Liver (tissue), 9 donors: Measurements from ENCODE around the gene MRPL37. TPM values are rescaled to one million over a fixed set of nuclear protein-coding genes. Genes with fewer than 3 reads are reported as not detected.

Experiments
- DNase-seq: peaks from one replicate; pipeline ENCODE4 v3.0.0-alpha.2; 2017; ENCODE audit warnings: low spot score
- H3K27ac ChIP-seq, 2 donors: one replicate each; pipeline ENCODE4 v1.7.0; 2013; ENCODE audit warnings: inconsistent platforms in 2 of 2, low read length in 2 of 2, control low read depth in 1 of 2, low read depth in 1 of 2, mild to moderate bottlenecking in 1 of 2
- H3K27me3 ChIP-seq, 4 donors: one replicate each; pipeline versions ENCODE4 v1.6.1 to v1.7.0; 2013; ENCODE audit warnings: low read length in 3 of 4, inconsistent platforms in 1 of 4, mild to moderate bottlenecking in 1 of 4, moderate library complexity in 1 of 4; ENCODE audit not compliant: control insufficient read depth in 4 of 4, insufficient read depth in 4 of 4
- H3K36me3 ChIP-seq, 4 donors: one replicate each; pipeline versions ENCODE4 v1.6.1 to v1.7.0; 2013; ENCODE audit warnings: low read length in 3 of 4, mild to moderate bottlenecking in 3 of 4, low read depth in 1 of 4, moderate library complexity in 1 of 4; ENCODE audit not compliant: control insufficient read depth in 4 of 4, insufficient read depth in 3 of 4
- H3K4me1 ChIP-seq, 4 donors: one replicate each; pipeline versions ENCODE4 v1.6.1 to v1.7.0; 2013; ENCODE audit warnings: low read length in 3 of 4, mild to moderate bottlenecking in 3 of 4, moderate library complexity in 1 of 4; ENCODE audit not compliant: control insufficient read depth in 4 of 4, insufficient read depth in 4 of 4
- H3K4me3 ChIP-seq, 3 donors: one replicate each; pipeline versions ENCODE4 v1.6.1 to v1.7.0; 2013; ENCODE audit warnings: low read length in 3 of 3, control low read depth in 1 of 3, low read depth in 1 of 3, mild to moderate bottlenecking in 1 of 3
- H3K9ac ChIP-seq, 2 donors: one replicate each; pipeline ENCODE4 v1.7.0; 2013; ENCODE audit warnings: low read length in 2 of 2, mild to moderate bottlenecking in 2 of 2, moderate library complexity in 2 of 2, control low read depth in 1 of 2, low read depth in 1 of 2
- H3K9me3 ChIP-seq, 4 donors: one replicate each; pipeline versions ENCODE4 v1.6.1 to v1.7.0; 2013; ENCODE audit warnings: low read length in 3 of 4; ENCODE audit not compliant: control insufficient read depth in 4 of 4
- EGR1 ChIP-seq, 2 donors: IDR thresholded peaks; 2 replicates each; pipeline ENCODE4 v1.6.1; 2016 to 2018; ENCODE audit warnings: antibody characterized with exemption in 2 of 2, low read depth in 2 of 2
- FOXA1 ChIP-seq: IDR thresholded peaks from 2 replicates; pipeline ENCODE4 v1.6.1; 2016; ENCODE audit warnings: antibody characterized with exemption
- FOXA2 ChIP-seq: IDR thresholded peaks from 2 replicates; pipeline ENCODE4 v1.6.1; 2016; ENCODE audit warnings: antibody characterized with exemption
- GABPA ChIP-seq, 2 donors: IDR thresholded peaks in 1 of 2; conservative IDR thresholded peaks in 1 of 2; 2 replicates each; pipeline ENCODE4 v1.6.1; 2016; ENCODE audit warnings: antibody characterized with exemption in 2 of 2, mild to moderate bottlenecking in 1 of 2, moderate library complexity in 1 of 2
- HNF4A ChIP-seq, 2 donors: conservative IDR thresholded peaks; 2 replicates each; pipeline ENCODE4 v1.6.1; 2016; ENCODE audit warnings: antibody characterized with exemption in 2 of 2, mild to moderate bottlenecking in 2 of 2
- JUND ChIP-seq, 2 donors: IDR thresholded peaks; 2 replicates each; pipeline ENCODE4 v1.6.1; 2016; ENCODE audit warnings: antibody characterized with exemption in 2 of 2
- NR2F2 ChIP-seq: IDR thresholded peaks from 2 replicates; pipeline ENCODE4 v1.6.1; 2016; ENCODE audit warnings: antibody characterized with exemption
- RAD21 ChIP-seq, 2 donors: IDR thresholded peaks; 2 replicates each; pipeline ENCODE4 v1.6.1; 2016; ENCODE audit warnings: antibody characterized with exemption in 2 of 2, mild to moderate bottlenecking in 2 of 2
- RXRA ChIP-seq, 2 donors: IDR thresholded peaks; 2 replicates each; pipeline ENCODE4 v1.6.1; 2017 to 2018; ENCODE audit warnings: antibody characterized with exemption in 2 of 2, mild to moderate bottlenecking in 1 of 2
- SP1 ChIP-seq: IDR thresholded peaks from 2 replicates; pipeline ENCODE4 v1.6.1; 2018; ENCODE audit warnings: antibody characterized with exemption, mild to moderate bottlenecking
- TAF1 ChIP-seq: conservative IDR thresholded peaks from 2 replicates; pipeline ENCODE4 v1.6.1; 2016; ENCODE audit warnings: antibody characterized with exemption, mild to moderate bottlenecking
- YY1 ChIP-seq: IDR thresholded peaks from 2 replicates; pipeline ENCODE4 v1.6.1; 2016; ENCODE audit warnings: antibody characterized with exemption, mild to moderate bottlenecking
- WGBS: extraction: QIAGEN DNeasy Blood & Tissue Kit; methylation state at CpG from one replicate; pipeline ENCODE4 v1.1.7; 2013; 5-methylcytosine and 5-hydroxymethylcytosine counted together
- polyA plus RNA-seq, 2 donors: library from polyadenylated mRNA; stranded (reverse) in 1 of 2; unstranded in 1 of 2; fragments of 200-250 nt in 1 of 2; fragments of >200 nt in 1 of 2; fragmentation: Nextera tagmentation in 1 of 2; extraction: Ambion mirVana in 1 of 2; gene quantifications; one replicate each; pipeline versions ENCODE4 v1.2.1 to v1.2.3, GENCODE V29; 2013 to 2015
- total RNA-seq, 2 donors: library from RNA; depleted of rRNA; stranded (reverse); fragments of >200 nt; gene quantifications; one replicate each; pipeline ENCODE4 v1.2.3, GENCODE V29; 2014
- TF ChIP-seq, protein P1 (sequence below): fragments of 150-350 bp; IDR thresholded peaks from 2 replicates; pipeline ENCODE4 v1.5.1; 2017; ENCODE audit warnings: improper control_type of control experiment, low read depth, low read length; ENCODE audit not compliant: missing input control
- TF ChIP-seq, protein P2 (sequence below): IDR thresholded peaks from 2 replicates; pipeline ENCODE4 v1.6.1; 2016; ENCODE audit warnings: antibody characterized with exemption
- TF ChIP-seq, protein P3 (sequence below): IDR thresholded peaks from 2 replicates; pipeline ENCODE4 v1.6.1; 2016; ENCODE audit warnings: antibody characterized with exemption, mild to moderate bottlenecking
- TF ChIP-seq, protein P4 (sequence below): IDR thresholded peaks from 2 replicates; pipeline ENCODE4 v1.6.1; 2016; ENCODE audit warnings: antibody characterized with exemption
- TF ChIP-seq, protein P5 (sequence below): IDR thresholded peaks from 2 replicates; pipeline ENCODE4 v1.6.1; 2016; ENCODE audit warnings: antibody characterized with exemption
- donor health status: healthy.
- donor health status: healthy.
- donor health status: healthy.
- donor health status: healthy.
- donor health status: healthy.

The MRPL37 gene
- total and polyA plus RNA-seq, 4 donors, result 34.7 to 114 (median 69.2) TPM

DNA sequence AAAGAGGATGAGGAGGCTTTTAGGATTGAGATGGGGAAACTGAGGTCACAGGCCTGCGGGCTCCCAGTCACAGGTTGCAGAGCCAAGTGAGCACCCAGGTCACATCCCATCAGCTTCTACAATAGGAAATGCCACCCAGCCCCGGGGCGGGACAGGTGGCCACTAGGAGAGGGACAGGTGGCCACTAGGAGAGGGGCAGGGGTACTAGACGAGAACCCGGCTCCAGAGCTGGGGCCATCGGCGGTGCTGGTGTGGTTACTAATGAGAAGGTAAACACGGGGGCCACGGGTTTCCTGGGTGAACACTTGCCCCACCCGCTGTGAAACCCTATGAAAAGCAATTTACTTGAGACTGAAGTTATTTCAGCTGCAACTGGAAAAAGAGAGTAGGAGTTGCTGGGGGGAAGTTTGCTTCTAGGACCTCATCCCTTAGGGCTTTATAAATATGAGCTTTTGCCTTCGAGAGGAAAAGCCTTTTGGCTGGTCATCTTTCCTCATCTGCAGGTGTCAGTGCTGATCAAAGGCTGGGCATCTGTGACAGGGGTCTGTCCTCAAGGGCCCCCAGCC, 52.5 kb downstream of the MRPL37 start:
- Histone ChIP-seq H3K27me3 (no peaks in the 10 kb centered on the region), H3K9ac (no peak overlapping the region), H3K27ac (no peak overlapping the region), H3K4me3 (no peak overlapping the region), H3K9me3 (no peaks in the 10 kb centered on the region), H3K36me3 (peaks cover 0 to 26% (median 4%) of the 10 kb centered on the region in 4 donors), H3K4me1 (no peaks in the 10 kb centered on the region)
- 86% methylated on average over 11 of the region's 11 CpGs for WGBS
- no peak for DNase-seq
- TF ChIP-seq, protein P1, sequence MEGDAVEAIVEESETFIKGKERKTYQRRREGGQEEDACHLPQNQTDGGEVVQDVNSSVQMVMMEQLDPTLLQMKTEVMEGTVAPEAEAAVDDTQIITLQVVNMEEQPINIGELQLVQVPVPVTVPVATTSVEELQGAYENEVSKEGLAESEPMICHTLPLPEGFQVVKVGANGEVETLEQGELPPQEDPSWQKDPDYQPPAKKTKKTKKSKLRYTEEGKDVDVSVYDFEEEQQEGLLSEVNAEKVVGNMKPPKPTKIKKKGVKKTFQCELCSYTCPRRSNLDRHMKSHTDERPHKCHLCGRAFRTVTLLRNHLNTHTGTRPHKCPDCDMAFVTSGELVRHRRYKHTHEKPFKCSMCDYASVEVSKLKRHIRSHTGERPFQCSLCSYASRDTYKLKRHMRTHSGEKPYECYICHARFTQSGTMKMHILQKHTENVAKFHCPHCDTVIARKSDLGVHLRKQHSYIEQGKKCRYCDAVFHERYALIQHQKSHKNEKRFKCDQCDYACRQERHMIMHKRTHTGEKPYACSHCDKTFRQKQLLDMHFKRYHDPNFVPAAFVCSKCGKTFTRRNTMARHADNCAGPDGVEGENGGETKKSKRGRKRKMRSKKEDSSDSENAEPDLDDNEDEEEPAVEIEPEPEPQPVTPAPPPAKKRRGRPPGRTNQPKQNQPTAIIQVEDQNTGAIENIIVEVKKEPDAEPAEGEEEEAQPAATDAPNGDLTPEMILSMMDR, result no peak
- TF ChIP-seq, protein P2, sequence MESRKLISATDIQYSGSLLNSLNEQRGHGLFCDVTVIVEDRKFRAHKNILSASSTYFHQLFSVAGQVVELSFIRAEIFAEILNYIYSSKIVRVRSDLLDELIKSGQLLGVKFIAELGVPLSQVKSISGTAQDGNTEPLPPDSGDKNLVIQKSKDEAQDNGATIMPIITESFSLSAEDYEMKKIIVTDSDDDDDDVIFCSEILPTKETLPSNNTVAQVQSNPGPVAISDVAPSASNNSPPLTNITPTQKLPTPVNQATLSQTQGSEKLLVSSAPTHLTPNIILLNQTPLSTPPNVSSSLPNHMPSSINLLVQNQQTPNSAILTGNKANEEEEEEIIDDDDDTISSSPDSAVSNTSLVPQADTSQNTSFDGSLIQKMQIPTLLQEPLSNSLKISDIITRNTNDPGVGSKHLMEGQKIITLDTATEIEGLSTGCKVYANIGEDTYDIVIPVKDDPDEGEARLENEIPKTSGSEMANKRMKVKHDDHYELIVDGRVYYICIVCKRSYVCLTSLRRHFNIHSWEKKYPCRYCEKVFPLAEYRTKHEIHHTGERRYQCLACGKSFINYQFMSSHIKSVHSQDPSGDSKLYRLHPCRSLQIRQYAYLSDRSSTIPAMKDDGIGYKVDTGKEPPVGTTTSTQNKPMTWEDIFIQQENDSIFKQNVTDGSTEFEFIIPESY, result no peak
- TF ChIP-seq, protein P3, sequence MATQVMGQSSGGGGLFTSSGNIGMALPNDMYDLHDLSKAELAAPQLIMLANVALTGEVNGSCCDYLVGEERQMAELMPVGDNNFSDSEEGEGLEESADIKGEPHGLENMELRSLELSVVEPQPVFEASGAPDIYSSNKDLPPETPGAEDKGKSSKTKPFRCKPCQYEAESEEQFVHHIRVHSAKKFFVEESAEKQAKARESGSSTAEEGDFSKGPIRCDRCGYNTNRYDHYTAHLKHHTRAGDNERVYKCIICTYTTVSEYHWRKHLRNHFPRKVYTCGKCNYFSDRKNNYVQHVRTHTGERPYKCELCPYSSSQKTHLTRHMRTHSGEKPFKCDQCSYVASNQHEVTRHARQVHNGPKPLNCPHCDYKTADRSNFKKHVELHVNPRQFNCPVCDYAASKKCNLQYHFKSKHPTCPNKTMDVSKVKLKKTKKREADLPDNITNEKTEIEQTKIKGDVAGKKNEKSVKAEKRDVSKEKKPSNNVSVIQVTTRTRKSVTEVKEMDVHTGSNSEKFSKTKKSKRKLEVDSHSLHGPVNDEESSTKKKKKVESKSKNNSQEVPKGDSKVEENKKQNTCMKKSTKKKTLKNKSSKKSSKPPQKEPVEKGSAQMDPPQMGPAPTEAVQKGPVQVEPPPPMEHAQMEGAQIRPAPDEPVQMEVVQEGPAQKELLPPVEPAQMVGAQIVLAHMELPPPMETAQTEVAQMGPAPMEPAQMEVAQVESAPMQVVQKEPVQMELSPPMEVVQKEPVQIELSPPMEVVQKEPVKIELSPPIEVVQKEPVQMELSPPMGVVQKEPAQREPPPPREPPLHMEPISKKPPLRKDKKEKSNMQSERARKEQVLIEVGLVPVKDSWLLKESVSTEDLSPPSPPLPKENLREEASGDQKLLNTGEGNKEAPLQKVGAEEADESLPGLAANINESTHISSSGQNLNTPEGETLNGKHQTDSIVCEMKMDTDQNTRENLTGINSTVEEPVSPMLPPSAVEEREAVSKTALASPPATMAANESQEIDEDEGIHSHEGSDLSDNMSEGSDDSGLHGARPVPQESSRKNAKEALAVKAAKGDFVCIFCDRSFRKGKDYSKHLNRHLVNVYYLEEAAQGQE, result no peak
- TF ChIP-seq FOXA1 (no peak), HNF4A (conservative IDR thresholded peaks at IDR 0.05) (no peak), EGR1 (IDR thresholded peaks at IDR 0.05; ENCODE audit: low read depth in 2 of 2) (no peak), NR2F2 (no peak), RAD21 (IDR thresholded peaks at IDR 0.05) (no peak), YY1 (no peak), JUND (IDR thresholded peaks at IDR 0.05) (no peak), SP1 (no peak), RXRA (IDR thresholded peaks at IDR 0.05) (no peak), FOXA2 (no peak), GABPA (IDR thresholded peaks at IDR 0.05 in 1 of 2, conservative IDR thresholded peaks at IDR 0.05 in 1 of 2) (no peak)
- TF ChIP-seq, protein P4, sequence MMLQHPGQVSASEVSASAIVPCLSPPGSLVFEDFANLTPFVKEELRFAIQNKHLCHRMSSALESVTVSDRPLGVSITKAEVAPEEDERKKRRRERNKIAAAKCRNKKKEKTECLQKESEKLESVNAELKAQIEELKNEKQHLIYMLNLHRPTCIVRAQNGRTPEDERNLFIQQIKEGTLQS, result no peak

DNA sequence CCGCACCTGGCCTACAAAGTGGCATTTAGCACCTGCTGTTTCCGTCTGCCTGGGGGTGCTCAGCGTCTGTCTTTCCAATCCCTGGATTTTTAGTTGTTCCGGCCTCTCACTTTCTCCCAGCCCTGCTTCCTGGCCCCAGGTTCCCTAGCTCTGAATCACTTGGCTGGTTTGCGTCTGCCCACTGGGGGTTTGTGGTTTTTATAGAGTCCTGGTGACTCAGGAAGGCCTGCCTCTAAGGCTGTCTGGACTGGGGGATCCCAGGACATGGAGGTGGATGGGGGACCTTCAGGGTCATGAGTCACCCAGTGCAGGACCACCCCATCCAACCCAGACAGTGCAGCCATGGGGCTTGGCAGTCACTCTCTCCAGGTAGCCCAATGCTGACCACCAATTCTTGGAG, 53.5 kb downstream of the MRPL37 start:
- no peak for DNase-seq
- no peaks in the 10 kb centered on the region for H3K4me1 ChIP-seq
- no peak for TF ChIP-seq RAD21 (IDR thresholded peaks at IDR 0.05)
- TF ChIP-seq, protein P3, result no peak
- TF ChIP-seq YY1, result no peak
- no peak for TF ChIP-seq SP1
- TF ChIP-seq, protein P1, result no peak
- TF ChIP-seq, protein P5, sequence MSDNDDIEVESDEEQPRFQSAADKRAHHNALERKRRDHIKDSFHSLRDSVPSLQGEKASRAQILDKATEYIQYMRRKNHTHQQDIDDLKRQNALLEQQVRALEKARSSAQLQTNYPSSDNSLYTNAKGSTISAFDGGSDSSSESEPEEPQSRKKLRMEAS, result no peak
- TF ChIP-seq HNF4A (conservative IDR thresholded peaks at IDR 0.05), result no peak
- no peak for TF ChIP-seq FOXA1
- no peak for TF ChIP-seq NR2F2
- no peak for TF ChIP-seq TAF1

More for the DNA sequence above, 53.5 kb downstream of the MRPL37 start:
- Histone ChIP-seq H3K27ac (no peak overlapping the region), H3K9ac (no peak overlapping the region), H3K9me3 (no peaks in the 10 kb centered on the region), H3K36me3 (peaks cover 0 to 23% (median 3%) of the 10 kb centered on the region in 4 donors), H3K4me3 (no peak overlapping the region), H3K27me3 (no peaks in the 10 kb centered on the region)
- 94% methylated on average over 5 of the region's 5 CpGs for WGBS
